GM18502 (cell line): ENCODE data around the gene TMEM87B.
"Not testable (repeated sequence)": the region's sequence is repeated elsewhere in the genome, so short reads cannot be mapped to it uniquely, and the experiment has no call there.

Experiments
- ATAC-seq: cut with Tn5 transposase; IDR thresholded peaks from one replicate; pipeline ENCODE4 v1.9.1; 2021; ENCODE audit warnings: mild to moderate bottlenecking; ENCODE audit not compliant: unreplicated experiment, poor library complexity

The TMEM87B gene

GRCh38 chr2:112110966-112111365 lies 55.9 kb downstream of the TMEM87B start:
- ATAC-seq, result no peak

- not testable (repeated sequence) for ATAC-seq
These were observed 58.3 kb downstream of the TMEM87B start for GRCh38 chr2:112113354-112113753.

DNA sequence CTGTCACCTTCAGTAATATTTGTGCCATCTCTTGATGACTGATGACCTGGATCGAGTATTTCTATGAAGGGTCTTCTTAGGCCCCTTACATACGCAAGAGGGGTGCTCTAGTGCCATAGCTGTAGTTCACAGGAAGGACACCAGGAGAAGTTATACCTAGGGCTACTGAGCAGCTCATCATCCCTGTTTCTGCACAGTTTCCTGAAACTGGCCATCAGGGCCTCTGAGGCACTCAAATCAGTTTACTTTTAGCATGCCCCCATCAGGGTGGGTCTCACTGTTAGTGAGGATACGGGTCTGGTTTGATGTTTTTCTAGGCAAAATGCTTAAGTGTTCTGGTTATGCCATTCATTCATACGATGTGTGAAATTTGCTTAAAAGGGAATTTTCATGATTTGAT lies 63.1 kb downstream of the TMEM87B start:
- ATAC-seq, result no peak

GRCh38 chr2:112121682-112122254 lies 66.7 kb downstream of the TMEM87B start:
- no peak for ATAC-seq

- no peak for ATAC-seq
These were observed 74.0 kb downstream of the TMEM87B start for GRCh38 chr2:112129060-112129459.

DNA sequence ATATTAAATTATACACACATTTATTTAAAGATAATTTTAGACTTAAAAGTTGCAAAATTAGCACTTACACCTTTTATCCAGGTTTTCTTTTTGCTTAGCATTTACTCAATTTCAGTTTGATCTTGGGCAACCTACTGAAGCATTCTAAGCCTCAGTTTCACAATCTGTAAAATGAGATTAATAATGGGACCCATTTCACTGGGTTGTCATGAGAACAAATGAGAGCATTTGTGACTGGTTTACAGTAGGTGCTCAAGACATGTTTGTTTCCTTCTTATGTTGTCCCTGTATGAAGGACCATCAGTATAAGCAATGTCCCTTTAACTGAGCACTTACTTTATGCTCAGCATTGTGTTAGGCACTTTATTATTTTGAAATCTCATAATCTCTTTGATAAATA lies 78.3 kb downstream of the TMEM87B start:
- no peak for ATAC-seq

DNA sequence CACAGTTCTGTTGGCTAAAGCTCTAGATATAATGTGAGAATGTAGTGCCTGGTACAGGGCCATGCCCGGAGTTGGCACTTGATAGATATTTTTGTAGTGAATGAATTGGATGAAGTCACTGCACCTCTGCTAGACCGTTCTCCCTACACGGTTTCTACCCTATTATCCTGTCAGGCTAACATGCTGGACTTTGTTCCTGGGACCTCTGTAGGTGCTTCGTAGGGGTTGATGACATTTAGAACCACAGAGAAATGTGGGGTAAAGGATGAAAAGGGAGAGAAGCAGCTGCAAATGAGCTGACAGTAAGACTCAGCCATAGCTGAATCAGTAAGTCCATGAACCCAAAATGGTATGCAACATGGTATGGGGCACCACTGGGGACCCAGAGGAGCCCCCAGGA lies 79.1 kb downstream of the TMEM87B start:
- ATAC-seq, result no peak

- no peak for ATAC-seq
These were observed 81.0 kb downstream of the TMEM87B start for GRCh38 chr2:112136096-112136495.

- ATAC-seq, result no peak
These were observed 82.6 kb downstream of the TMEM87B start for GRCh38 chr2:112137516-112138158.

- ATAC-seq, result no peak
These were observed 83.3 kb downstream of the TMEM87B start, which contains the start of gene FBLN7 for GRCh38 chr2:112138159-112139032. FBLN7 (plus strand) TSS chr2:112138385; CDS start chr2:112138656, 271 bp downstream.

DNA sequence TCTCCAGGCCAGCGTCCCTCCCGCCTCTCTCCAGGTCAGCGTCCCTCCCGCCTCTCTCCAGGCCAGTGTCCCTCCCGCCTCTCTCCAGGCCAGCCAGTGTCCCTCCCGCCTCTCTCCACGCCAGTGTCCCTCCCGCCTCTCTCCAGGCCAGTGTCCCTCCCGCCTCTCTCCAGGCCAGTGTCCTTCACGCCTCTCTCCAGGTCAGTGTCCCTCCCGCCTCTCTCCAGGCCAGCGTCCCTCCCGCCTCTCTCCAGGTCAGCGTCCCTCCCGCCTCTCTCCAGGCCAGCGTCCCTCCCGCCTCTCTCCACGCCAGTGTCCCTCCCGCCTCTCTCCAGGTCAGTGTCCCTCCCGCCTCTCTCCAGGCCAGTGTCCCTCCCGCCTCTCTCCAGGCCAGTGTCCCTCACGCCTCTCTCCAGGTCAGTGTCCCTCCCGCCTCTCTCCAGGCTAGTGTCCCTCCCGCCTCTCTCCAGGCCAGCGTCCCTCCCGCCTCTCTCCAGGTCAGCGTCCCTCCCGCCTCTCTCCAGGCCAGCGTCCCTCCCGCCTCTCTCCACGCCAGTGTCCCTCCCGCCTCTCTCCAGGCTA lies 84.1 kb downstream of the TMEM87B start:
- ATAC-seq, result not testable (repeated sequence)

DNA sequence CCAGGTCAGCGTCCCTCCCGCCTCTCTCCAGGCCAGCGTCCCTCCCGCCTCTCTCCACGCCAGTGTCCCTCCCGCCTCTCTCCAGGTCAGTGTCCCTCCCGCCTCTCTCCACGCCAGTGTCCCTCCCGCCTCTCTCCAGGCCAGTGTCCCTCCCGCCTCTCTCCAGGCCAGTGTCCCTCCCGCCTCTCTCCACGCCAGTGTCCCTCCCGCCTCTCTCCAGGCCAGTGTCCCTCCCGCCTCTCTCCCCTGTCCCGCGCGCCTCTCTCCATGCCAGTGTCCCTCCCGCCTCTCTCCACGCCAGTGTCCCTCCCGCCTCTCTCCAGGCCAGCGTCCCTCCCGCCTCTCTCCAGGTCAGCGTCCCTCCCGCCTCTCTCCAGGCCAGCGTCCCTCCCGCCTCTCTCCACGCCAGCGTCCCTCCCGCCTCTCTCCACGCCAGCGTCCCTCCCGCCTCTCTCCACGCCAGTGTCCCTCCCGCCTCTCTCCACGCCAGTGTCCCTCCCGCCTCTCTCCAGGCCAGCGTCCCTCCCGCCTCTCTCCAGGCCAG lies 84.7 kb downstream of the TMEM87B start:
- ATAC-seq, result not testable (repeated sequence)

DNA sequence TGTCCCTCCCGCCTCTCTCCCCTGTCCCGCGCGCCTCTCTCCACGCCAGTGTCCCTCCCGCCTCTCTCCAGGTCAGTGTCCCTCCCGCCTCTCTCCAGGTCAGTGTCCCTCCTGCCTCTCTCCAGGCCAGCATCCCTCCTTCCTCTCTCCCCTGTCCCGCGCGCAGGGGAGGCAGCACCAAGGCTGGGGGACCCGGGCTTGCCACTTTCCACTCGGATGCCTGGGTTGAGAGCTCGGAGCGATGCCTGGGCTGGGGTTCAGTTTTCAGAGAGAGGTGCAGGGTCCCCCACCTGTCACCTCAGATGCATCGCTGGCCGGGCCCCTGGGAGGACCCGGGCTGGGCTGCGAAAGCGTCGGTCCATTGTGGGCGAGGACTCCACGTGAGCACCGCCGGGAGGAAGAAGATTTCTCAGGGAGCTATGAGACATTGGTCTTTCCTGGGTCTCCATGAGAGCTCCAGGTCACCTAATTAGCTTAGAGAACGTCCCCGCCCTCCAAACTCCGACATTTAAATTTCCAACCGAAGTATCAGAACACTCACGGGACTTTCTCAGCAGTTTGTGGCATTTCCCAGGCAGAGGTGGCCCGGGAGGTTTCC lies 85.2 kb downstream of the TMEM87B start:
- ATAC-seq, result no peak

DNA sequence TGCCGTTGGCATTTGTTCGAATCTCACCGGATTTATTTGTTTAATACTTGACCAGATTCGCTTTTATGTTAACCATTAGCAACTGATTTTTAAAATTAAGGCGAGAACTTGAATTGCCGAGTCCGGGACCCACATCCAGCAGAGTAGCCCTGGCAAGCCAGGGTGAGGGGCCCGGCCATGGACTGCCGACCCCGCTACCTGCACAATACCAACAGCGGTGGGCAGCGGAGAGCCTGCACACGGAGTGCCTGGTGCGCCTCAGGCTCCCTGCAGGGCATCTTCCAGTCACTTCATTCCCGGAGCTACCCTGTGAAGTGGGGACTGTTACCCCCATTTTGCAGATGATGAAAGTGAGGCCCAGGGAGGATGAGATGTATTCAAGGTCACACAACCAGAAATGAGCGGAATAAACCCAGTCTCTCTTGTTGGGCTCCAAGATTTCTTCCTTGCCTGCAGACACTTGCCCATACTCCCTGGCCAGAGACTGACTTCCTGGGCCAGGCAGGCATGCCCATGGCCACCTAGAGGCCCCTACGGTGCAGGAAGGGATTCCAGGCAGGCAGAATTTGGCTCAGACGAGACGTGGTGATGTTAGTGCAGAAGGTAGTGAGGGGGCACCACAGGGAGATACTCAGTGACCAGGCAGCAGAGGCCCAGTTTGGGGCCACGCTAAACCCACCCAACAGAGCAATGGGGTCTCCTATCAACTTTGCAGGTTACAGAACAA lies 86.0 kb downstream of the TMEM87B start:
- no peak for ATAC-seq

- ATAC-seq, result no peak
These were observed 86.5 kb downstream of the TMEM87B start for GRCh38 chr2:112141626-112142007.

GRCh38 chr2:112142525-112143078 lies 87.5 kb downstream of the TMEM87B start:
- no peak for ATAC-seq

DNA sequence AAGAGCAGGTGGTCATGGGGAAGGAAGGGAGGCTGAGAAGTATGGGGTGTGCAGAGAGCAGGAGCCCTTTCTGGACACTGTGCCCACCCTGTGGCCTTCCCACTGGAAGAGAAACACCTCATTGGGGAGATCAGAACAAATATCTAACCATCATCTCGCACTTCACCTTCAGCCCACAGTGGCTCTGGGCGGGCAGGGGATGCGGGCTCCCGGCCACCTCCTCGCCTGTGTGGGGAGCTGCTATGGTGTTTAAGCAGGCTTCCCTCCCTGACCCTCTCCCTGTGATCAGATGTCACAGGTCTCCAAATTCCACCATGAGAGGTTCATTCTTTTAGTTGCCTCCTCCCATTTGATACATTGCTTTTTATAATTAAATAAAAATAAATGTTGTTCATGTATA lies 88.1 kb downstream of the TMEM87B start:
- no peak for ATAC-seq

- no peak for ATAC-seq
These were observed 89.9 kb downstream of the TMEM87B start for GRCh38 chr2:112144966-112145365.
